Upper lobe of right lung (tissue), 1 donor: ENCODE data around the gene KLHL34. TPM values are rescaled to one million over a fixed set of nuclear protein-coding genes. Genes with fewer than 3 reads are reported as not detected.

Source experiments
- ATAC-seq: fragments of 200-7000 bp; cut with Tn5 transposase; one replicate; pipeline ENCODE4 v1.9.1; 2020; ENCODE audit warnings: mild to moderate bottlenecking, moderate library complexity
- DNase-seq: peaks from one replicate; pipeline ENCODE4 v3.0.0-alpha.2; 2020
- H3K27ac ChIP-seq: fragments of 200-600 bp; one replicate; pipeline ENCODE4 v1.8.0; 2022
- H3K27me3 ChIP-seq: fragments of 200-600 bp; one replicate; pipeline ENCODE4 v1.8.0; 2022; ENCODE audit warnings: mild to moderate bottlenecking
- H3K36me3 ChIP-seq: fragments of 200-600 bp; one replicate; pipeline ENCODE4 v1.8.0; 2022
- H3K4me1 ChIP-seq: fragments of 200-600 bp; one replicate; pipeline ENCODE4 v1.8.0; 2022
- H3K4me3 ChIP-seq: fragments of 200-600 bp; one replicate; pipeline ENCODE4 v1.8.0; 2022; ENCODE audit warnings: mild to moderate bottlenecking
- H3K9me3 ChIP-seq: fragments of 200-600 bp; one replicate; pipeline ENCODE4 v1.8.0; 2022
- intact Hi-C: fragments of 100-400 bp; cut with DNase I; formaldehyde crosslinking; loops from one replicate; pipeline ENCODE4 v1.11.0; 2022
- long read RNA-seq: library from polyadenylated mRNA; unstranded; transcript quantifications from one replicate; pipeline ENCODE4 v2.0.0, GENCODE V29; 2021
- total RNA-seq: library from RNA; stranded (reverse); fragmentation: NEBNext Ultra II Directional; extraction: Animal tissue kit (Norgen Biotek cat#: 25700); gene quantifications from one replicate; pipeline ENCODE4 v1.2.1, GENCODE V29; 2021
- TF ChIP-seq, protein P1 (sequence below): fragments of 200-600 bp; IDR thresholded peaks from one replicate; pipeline ENCODE4 v1.8.0; 2022; ENCODE audit warnings: antibody characterized with exemption
- donor health status: DM: no; HTN: yes; CAD: no; lungs with severe emphysema.

Gene KLHL34, protein sequence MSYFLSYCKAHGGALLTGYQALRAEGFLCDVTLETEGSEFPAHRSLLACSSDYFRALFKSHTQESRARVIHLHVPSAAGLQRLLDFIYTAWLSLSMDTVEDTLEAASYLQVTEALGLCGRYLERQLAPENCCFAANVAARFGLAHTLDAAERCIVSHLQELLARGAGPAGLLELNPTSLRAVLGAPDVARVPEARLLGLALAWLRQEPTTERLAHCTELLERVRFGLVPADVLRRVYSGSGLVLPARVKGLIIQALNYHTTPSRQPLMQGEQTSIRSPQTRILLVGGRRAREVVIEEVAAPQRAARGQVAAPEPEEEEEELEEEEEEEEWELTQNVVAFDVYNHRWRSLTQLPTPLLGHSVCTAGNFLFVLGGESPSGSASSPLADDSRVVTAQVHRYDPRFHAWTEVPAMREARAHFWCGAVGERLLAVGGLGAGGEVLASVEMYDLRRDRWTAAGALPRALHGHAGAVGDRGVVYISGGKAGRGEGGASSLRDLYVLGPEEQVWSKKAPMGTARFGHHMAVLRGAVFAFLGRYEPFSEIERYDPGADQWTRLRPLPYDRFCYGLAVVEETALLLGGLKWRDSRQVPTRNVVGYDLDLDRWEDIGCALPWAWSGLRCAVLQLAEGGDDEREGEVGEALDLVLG
- total RNA-seq: not detected
- long read RNA-seq, partial matches to known transcripts: 0 of 1 reads
- long read RNA-seq, other reads (novel, unspliced or antisense): 0 of 1 reads

DNA sequence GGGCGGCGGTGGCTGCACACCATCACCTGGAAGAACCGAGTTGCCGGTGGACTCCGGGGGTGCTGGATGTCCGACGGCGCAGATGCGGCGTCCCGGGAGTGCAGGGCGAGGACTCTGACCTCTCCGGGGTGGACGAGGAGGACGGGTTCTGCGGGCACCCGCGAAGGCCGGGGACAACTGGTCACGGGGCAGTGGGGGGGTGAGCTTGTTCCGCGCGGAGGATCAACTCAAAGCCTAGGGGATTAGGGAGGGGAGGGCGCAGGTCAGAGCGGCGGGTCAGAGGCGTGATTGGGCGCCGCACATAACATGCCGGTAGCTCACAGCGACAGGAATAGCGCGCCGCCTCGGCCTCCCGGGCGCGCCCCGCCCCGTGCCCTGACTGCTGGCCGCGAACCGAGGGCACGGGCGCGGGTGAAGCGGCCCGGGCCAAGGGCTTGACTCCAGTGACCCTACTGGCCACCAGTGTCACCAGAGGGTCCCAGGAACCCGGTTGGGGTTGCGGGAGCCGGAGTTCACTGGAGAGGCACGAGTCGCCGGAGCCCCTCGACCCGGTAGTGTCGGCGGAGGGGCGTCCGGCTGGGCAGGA lies at the start of gene KLHL34:
TSS of gene KLHL34 (minus strand) at position 179 of the 586 bp plus-strand sequence. CDS start 542 bp downstream, outside the sequence.
- TF ChIP-seq, protein P1, sequence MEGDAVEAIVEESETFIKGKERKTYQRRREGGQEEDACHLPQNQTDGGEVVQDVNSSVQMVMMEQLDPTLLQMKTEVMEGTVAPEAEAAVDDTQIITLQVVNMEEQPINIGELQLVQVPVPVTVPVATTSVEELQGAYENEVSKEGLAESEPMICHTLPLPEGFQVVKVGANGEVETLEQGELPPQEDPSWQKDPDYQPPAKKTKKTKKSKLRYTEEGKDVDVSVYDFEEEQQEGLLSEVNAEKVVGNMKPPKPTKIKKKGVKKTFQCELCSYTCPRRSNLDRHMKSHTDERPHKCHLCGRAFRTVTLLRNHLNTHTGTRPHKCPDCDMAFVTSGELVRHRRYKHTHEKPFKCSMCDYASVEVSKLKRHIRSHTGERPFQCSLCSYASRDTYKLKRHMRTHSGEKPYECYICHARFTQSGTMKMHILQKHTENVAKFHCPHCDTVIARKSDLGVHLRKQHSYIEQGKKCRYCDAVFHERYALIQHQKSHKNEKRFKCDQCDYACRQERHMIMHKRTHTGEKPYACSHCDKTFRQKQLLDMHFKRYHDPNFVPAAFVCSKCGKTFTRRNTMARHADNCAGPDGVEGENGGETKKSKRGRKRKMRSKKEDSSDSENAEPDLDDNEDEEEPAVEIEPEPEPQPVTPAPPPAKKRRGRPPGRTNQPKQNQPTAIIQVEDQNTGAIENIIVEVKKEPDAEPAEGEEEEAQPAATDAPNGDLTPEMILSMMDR: no peak
- Histone ChIP-seq H3K4me3 (no peak within 1 kb of the TSS), H3K27ac (no peak within 1 kb of the TSS), H3K4me1 (no peaks in the 10 kb centered on the region), H3K27me3 (no peaks in the 10 kb centered on the region), H3K36me3 (no peaks in the 10 kb centered on the region), H3K9me3 (no peaks in the 10 kb centered on the region)
- DNase-seq: no peak
- ATAC-seq: peak; percentile 27
- intact Hi-C loops: no loop called here

DNA sequence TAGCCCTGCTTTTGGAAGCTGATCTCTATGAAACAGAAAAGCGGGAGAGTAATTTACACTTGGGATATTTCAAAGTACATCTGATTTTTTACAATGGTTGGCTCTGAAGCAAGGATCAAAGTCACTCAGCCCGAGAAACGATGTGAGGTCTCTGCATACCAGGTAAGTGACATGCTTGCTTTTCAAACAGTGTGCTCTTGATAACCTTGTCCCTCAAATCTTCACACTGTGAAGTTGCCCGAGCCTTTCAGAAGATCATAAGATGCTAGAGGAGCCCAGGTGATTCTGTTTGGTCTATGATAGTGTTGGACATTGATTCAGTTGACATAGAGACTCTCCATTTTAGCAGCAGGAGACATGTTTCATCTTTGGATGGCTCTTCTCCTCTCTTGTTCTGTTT lies 47.1 kb upstream of the KLHL34 start:
- Histone ChIP-seq H3K4me3 (no peak overlapping the region), H3K36me3 (no peaks in the 10 kb centered on the region), H3K27ac (no peak overlapping the region), H3K4me1 (no peaks in the 10 kb centered on the region), H3K27me3 (no peaks in the 10 kb centered on the region), H3K9me3 (no peaks in the 10 kb centered on the region)
- TF ChIP-seq, protein P1: no peak
- DNase-seq (no peak), ATAC-seq (no peak)
- intact Hi-C loops: no loop called here

DNA sequence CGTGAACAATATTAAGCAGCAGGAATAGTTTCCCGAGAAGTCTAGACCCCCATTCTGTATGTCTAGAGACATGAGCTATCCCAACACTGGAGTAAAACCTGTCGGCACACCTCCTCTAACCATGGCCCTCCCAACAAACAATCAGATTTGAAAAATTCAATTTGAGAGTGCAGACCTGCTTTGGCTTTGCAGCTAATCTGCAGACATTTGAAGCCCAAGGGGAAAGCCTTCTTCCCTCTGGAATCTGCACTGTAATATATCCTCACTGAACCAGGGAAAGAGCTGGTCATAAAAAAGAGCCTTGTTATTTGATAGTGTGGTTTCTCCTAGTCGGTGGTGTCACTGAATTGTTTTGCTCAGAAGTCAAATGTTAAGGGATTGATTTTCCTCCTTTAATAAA lies 44.6 kb upstream of the KLHL34 start:
- Histone ChIP-seq H3K9me3 (no peaks in the 10 kb centered on the region), H3K27ac (no peak overlapping the region), H3K36me3 (no peaks in the 10 kb centered on the region), H3K27me3 (no peaks in the 10 kb centered on the region), H3K4me1 (no peaks in the 10 kb centered on the region), H3K4me3 (no peak overlapping the region)
- intact Hi-C loops: no loop called here
- TF ChIP-seq, protein P1: no peak
- no peak for ATAC-seq
- DNase-seq: no peak

DNA sequence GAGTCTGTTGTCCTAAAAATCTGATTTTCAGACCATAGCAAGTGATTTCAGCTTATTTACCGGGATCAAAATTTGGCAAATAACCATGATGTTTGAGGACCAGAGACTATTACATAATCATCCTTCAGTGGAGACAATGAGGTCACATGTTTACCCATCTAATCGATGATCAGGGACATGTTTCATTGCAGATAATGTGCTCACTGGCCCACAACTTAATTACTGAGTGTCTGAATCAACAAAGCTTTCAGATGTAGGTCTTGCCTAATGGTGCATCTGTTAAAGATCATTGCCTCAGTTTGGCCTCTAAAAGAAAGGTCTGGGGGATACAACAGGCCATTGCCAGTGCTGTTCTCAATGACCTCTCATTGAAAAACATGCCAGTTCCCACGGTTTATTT lies 42.8 kb upstream of the KLHL34 start:
- no peaks in the 10 kb centered on the region for H3K27me3 ChIP-seq
- ATAC-seq: no peak
- intact Hi-C loops: no loop called here
- H3K4me3 ChIP-seq: no peak overlapping the region
- no peaks in the 10 kb centered on the region for H3K36me3 ChIP-seq
- TF ChIP-seq, protein P1: no peak
- H3K27ac ChIP-seq: no peak overlapping the region
- no peak for DNase-seq
- no peaks in the 10 kb centered on the region for H3K9me3 ChIP-seq
- H3K4me1 ChIP-seq: no peaks in the 10 kb centered on the region

DNA sequence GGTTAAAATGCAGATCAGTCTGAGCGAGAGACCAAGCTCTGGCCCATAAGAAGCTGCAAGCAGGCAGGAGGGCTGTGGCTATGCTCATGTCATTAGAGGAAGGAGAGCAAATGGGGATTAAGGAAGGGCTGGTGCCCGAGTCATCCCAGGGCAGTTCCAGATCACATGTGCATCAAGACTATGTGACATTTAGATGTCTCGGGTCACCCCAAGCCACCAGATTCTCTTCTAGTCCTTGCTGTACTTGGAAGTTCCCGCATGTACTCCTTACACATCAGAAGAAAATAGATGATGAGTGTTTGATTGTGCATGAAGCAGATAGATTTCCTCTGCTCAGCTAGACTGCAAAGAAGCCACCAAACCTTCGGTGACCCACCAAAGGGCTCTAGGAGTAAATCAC lies 42.1 kb upstream of the KLHL34 start:
- no peak overlapping the region for H3K4me3 ChIP-seq
- TF ChIP-seq, protein P1: no peak
- DNase-seq: no peak
- intact Hi-C loops: no loop called here
- H3K36me3 ChIP-seq: no peaks in the 10 kb centered on the region
- ATAC-seq: no peak
- H3K4me1 ChIP-seq: no peaks in the 10 kb centered on the region
- H3K27me3 ChIP-seq: no peaks in the 10 kb centered on the region
- no peak overlapping the region for H3K27ac ChIP-seq
- no peaks in the 10 kb centered on the region for H3K9me3 ChIP-seq
